NOMO-1 treated with dmso at 0.1 percent for 144 hours (cell line): ENCODE measurements around the gene CLSTN3.
"Not testable (repeated sequence)": the region's sequence is repeated elsewhere in the genome, so short reads cannot be mapped to it uniquely, and the experiment has no call there.

Experiments used
- DNase-seq: peaks from one replicate; lab custom pipeline; 2025; ENCODE audit not compliant: unreplicated experiment; lab: John Stamatoyannopoulos, UW

CLSTN3 gene

DNA sequence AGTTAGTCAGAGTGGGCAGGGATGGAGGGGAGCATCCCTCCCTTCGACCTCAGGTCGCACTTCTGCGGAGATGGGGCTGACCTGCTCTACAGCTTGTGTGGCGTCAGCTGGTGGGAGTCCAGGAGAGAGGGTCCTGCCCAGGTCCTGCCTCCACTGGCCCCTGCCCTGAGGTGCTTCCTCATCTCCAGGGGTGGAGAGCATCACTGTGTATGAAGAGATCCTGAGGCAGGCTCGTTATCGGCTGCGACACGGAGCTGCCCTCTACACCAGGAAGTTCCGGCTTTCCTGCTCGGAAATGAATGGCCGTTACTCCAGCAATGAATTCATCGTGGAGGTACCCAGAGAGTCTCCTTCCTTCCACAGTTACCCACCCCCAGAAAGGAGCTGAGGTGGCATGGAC, 20.2 kb downstream of the CLSTN3 start:
- no peak for DNase-seq

DNA sequence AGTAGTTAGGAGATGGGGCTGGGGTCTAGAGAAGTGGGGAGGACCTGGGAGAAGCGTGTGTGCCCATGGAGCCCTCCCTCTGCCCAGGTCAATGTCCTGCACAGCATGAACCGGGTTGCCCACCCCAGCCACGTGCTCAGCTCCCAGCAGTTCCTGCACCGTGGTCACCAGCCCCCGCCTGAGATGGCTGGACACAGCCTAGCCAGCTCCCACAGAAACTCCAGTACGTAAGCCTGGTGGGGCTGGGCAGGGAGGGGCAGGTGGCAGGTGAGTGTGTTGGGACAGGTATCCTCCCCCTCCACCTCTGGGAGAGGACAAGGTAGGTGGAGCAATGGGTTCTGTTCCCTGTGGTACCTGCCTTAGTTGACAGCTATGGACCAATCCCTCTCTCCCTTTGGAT, 20.7 kb downstream of the CLSTN3 start:
- no peak for DNase-seq

DNA sequence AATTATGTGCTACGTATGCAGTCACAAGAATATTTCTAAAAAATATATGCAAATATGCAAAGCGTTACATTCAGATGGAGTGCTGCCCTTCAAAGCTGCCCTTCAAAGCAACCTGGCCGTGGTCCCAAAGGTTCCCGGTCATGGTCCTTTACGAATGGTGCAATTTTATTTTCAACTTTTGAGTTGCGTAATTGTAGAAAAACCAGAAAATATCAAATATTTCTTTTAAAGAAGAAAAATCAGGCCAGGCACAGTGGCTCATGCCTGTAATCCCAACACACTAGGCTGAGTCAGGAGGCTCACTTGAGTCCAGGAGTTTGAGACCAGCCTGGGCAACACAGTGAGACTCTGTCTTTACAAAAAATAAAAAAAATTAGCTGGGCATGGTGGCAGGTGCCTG, 21.4 kb downstream of the CLSTN3 start:
- DNase-seq, result no peak

DNA sequence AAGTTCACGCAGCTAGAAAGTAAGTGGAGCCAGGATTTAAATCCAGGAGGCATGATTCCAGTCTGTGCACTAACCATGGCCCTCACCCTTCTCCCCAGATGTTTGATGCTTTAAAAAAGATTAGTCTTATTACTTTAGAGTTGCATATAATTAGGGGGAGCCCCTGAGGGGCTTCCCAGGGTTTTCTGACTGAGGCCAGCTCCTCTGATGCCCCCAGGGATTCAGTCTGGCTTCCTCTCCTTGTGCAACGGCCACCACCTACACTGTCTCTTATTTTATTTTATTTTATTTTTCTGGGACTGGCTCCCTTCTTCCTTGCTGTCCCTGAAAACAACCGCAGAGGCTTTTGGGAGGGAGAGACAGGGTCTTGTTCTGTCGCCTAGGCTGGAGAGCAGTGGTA, 22.6 kb downstream of the CLSTN3 start:
- no peak for DNase-seq

DNA sequence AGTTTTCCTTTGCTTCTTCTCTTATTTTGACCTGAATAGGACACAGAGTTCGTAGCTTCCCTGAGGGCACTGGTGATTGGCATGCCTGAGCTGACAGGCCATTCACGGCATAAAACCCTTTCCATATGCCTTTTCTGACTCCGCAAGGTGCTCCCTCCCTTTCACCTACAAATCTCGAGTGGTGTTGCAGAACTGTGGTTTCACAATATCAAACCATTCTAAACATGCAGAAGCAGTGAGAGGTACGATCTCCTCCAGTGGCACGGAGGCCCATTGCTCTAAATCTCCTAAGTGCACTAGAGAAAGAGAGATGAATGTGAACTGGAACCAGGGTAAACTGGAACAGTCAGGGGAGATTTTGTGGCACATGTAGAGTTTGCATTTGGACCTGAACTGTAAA, 23.9 kb downstream of the CLSTN3 start:
- DNase-seq, result no peak

DNA sequence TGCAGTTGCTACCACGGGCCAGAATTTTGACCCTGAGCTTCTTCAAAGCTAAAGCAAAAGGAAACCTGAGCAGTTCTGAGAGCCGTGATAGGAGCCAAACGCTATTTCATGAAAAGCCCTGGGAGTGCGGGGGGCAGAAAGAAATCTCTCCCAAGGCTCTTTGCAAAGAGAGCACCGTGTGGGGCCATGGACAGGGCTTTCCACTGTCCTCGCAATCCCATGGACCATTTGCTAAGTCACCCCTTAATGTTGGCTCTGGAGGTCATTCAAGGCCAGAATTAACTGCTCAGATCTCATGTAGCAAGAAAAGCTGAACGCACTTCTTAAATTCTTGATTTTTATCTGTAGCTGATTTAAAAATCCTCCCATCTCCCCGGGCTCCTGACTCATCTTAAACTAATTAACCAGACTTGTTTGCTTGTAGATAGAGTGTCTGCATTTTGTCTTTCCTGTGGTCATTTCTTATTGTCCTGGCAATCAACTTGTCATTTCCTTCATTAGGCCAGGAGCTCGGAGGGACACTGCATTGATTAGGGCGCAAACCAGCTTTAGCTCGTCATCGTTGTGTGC, 24.8 kb downstream of the CLSTN3 start:
- DNase-seq, result no peak

DNA sequence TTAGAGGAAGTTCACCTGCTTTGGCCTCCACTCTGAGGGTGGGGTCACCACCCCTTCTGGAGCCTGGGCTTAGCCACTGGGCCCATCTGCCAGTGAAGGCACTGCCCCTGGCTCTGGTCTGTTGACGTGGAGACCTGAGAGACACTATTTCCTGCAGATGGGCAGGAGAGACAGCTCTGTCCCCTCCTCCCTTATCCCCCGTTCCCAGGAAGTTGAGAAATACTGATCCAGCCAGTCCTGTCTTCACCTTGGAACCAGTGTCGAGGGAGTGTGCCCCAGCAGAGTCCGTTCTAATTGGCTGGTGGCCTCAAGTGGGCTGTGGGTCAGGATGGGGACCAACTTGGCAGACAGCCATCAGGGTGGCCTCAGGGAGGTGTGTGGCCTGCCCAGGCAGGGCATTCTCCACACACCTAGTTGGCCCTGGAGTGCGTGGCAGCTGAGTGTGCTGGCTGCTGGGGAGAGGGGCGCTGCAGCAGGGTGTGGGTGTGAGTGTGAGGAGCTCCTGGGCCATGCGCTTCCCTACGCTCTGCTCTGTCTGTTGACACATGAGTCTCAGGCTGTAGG, 25.4 kb downstream of the CLSTN3 start:
- no peak for DNase-seq

DNA sequence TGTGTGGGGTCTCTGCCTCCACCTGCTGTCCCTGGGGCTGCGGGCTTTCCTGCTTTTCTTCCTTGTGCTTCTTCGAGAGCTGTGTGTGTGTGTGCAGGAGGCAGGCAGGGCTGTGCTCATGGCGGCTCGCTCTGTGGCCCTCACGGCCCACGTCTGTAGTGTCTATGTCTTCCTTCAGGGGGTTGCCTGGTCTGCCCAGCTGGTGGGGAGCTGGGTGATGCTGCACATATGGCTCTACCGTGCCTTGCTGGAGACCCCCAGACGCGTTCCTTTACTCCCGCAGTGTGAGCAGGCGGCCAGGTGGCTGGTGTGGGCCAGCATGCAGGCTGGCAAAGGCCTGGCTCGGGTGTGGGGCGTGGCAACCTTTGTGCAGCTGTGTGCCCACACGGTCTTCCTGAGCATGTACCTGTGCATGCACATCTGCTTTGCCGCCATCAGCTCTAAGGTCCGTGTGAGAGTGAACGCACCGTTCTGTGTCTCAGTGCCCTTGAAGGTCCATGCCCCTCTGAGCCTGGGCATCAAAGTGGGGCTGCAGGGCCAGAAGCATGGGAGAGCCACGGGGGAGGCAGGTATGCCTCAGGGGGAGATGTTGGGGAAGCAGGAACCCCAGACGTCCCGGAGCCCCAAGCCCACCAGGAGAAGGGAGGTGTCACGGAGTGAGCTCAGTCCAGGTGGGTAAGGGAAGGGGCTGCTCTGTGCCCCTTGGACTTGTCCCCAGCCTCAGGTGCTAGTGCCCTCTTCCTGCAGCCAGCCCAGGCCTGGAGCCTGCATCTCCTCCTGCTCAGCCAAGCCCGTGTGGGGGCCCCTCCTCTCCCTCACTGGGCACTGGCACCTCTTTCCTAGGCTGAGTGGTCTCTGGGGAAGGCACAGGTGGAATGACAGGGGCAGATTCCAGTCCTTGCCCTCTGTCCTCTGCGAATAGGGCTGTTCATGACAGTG, 26.4 kb downstream of the CLSTN3 start:
- no peak for DNase-seq

DNA sequence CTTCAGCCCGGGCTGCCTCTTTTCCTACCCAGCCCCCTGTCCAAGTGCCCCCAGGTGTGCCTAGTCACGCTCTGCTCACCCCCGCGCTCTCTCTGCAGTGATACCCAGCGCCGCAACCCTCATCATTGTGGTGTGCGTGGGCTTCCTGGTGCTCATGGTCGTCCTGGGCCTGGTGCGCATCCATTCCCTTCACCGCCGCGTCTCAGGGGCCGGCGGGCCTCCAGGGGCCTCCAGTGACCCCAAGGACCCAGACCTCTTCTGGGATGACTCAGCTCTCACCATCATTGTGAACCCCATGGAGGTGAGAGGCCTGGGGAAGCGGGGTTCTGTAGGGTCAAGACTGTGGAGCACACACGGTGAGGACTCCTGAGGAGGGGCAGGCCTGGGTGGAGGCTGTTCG, 27.2 kb downstream of the CLSTN3 start:
- no peak for DNase-seq

DNA sequence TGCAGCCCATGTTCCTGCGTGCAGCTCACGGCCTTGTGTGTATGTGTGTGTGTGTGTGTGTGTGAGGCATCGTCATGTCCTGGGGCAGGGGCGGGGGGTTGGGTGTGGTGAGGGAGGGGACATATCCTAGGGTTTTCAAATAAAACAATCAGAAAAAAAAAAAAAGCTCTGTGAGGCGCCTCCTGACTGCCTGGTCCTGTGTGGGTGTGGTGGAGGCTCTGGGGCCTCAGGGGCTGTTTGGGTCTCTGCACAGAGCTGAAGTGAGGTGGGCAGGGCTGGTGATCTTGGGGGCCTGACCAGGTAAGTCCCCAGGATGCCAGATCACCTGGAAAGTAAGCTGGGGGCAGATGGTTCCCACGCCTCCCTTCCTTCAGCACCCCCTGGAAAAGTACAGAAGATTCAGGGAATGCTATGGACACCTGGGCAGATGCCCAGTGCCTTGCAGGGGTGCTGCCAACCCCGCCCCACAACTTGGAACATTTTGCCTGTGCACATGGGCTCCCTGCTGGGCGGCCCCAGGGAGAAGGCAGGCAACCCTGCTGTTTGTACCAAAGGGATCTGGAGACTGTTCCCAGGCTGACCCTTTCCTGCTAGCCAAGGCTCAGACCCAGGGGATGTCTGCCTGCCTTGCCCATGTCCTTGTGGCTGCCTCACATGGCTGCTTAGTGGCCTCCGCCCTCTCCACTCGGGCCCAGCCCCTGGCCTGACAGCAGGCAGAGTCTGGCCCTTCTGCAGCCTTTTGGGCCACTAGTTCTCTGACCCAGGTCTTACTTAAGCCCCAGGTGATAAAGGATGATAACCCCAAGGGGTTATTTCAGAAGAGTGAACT, 28.8 kb downstream of the CLSTN3 start:
- no peak for DNase-seq

DNA sequence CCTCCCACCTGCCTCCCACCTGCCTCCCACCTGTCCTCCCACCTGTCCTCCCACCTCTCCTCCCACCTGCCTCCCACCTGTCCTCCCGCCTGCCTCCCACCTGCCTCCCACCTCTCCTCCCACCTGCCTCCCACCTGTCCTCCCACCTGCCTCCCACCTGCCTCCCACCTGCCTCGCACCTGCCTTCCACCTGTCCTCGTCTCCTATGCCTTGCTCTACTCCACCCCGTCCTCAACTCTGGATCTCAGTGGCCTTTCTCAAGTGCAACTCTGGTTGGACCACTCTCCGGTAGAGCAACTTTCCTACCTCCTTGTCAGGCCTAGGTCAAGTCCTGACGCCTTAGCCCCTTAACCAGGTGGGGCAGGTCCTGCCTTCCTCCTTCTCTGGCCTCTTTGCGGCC, 30.0 kb downstream of the CLSTN3 start:
- no peak for DNase-seq

DNA sequence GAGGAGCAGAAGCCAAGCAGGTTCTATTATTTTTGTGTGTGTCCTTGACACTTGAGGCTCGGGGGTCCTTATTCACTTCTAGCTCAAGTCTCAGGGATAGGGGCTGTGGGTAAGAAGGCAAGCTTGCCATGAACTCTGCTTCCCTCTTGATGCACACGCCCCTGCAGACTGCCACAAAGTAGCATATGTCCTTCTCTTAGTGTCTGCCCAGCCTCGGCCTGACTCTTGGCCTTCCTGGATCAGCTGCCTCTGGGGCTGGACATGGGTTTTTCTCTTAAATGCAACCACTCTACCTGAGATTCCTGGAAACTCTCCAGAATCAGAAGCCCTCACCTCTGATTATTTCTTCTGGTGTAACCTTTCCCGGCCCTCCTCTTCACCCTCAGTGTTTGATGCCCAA, 31.2 kb downstream of the CLSTN3 start:
- DNase-seq, result no peak

DNA sequence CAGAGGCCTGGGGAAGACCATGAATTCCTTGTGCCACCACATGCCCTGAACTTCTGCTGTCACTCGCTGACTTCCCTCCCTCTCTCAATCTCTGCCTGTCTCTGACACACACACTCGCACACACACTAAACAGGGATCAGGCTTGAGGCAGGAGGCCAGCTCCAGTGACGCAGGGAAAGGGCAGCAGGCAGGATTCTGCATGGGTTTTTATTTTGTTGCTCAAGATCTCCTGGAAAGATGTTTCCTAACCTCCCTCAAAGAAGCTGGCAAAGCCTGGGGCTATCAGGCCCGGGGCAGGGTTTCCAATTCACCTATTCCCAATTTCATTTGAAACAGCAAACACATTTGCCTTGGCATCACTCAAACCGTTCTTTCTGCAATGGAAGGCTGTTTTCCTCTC, 31.6 kb downstream of the CLSTN3 start:
- DNase-seq, result no peak

DNA sequence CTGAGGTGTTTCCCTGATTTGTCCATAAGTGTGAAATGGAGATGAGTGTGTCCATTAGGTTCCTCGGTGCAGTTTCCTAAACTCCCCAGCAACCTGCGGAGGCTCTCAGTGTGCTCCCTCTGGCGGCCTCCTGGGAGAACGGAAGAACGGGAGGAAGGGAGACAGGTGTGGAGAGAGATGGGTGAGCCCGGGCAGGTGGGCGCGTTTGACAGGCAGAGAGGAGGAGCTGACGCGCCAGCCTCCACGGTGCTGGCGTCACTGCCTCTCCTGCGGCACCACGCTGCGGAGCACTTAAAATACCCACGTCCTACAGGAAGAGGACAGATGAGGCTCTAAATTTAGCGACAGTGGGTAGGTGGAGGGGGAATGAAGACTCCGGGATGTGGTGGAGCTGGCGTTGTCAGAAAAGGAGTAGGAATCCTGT, 32.5 kb downstream of the CLSTN3 start:
- no peak for DNase-seq

DNA sequence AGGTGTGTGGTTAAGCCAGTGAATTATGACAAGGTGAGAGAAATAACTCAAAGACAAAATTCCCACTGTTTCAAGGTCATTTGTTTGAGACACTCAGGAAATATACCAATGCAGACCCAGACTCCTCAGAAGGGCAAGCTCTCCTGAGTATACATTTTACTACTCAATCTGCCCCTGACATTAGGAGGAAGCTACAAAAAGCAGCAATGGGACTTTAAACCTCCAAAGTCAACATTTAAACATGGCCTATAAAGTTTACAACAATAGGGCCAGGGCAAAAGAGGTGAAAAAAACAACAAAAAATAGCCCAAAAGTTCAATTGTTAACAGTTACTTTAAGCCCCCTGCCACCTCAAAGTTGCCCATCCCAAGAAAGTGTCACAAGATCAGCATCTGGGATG, 39.8 kb downstream of the CLSTN3 start:
- DNase-seq, result no peak

DNA sequence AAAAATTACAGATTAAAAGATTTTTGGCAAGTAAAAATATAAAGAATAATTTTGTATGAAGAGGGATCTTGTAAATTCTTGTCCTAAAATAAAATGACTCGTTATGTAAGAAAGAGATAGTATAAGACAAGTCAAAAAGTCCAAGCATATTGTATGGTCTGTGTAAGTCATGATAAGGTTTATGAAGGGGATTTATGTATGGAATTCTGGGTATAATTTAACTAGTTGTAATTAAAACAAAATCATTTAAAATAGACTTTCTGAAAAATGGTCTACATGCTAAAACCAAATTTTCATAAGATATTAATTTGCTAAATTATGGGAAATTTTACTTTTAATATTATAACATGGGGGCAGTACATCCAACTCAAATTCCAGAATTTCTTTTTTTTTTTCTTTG, 41.7 kb downstream of the CLSTN3 start:
- DNase-seq, result no peak

DNA sequence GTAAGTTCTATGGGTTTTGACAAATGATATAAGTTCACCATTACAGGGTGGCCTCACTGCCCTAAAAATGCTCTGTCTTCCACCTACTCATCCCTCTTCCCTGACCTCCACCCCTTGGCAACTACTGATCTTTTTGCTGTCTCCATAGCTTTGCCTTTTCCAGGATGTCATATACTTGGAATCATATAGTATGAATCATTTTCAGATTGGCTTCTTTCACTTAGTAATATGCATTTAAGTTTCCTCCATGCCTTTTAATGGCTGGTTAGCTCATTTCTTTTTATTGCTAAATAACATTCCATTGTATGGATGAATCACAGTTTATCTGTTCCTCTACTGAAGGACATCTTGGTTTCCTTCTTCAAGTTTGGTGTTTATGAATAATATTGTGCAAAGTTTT, 45.3 kb downstream of the CLSTN3 start:
- no peak for DNase-seq

DNA sequence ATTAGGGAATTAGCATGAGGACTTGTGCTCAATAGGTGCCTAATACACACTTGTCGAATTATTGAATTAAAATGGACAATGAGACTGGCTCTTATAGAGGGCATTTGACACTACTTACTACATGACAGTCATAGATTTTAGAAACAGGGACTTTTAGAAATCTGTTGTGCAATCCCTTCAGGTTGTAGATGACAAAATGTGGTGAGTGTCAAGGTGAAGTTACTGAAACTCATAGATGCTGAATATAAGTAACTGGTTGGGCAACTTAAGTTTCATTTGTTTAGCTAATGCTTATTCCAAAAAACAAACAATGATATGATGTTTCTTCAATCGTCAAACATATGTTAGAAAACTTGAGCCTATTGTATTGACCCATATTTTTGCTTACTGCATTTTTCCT, 46.4 kb downstream of the CLSTN3 start:
- no peak for DNase-seq

DNA sequence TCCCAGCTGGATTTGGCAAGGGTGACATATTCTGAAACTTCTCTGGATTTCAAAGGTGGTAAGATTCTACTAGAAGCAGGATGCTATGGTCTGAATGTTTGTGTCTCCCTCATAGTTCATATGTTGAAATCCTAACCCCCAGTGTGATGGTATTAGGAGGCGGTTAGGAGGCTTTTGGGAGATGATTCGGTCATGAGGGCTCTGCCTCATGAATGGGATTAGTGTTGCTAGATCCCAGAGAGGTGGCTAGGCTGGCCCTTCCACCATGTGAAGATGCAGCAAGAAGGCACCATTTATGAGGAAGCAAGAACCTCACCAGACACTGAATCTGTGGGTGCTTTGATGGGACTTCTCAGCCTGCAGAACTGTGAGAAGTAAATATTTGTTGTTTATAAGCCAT, 48.3 kb downstream of the CLSTN3 start:
- no peak for DNase-seq

DNA sequence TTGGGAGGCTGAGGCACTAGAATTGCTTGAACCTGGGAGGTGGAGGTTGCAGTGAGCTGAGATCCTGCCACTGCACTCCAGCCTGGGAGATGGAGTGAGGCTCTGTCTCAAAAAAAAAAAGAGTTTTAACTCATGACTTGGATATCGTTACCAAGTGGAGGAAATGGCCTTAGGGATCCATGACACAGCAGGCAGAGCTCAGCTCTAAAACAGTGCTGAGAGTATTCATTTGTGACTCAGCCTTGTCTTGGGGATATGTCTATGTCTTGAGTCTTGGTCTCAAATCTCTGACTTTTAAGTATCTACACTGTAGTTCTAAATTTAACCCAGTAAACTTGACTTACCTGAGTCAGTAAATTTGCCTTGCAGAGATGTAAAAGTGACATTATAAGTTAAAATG, 50.5 kb downstream of the CLSTN3 start:
- DNase-seq, result no peak

DNA sequence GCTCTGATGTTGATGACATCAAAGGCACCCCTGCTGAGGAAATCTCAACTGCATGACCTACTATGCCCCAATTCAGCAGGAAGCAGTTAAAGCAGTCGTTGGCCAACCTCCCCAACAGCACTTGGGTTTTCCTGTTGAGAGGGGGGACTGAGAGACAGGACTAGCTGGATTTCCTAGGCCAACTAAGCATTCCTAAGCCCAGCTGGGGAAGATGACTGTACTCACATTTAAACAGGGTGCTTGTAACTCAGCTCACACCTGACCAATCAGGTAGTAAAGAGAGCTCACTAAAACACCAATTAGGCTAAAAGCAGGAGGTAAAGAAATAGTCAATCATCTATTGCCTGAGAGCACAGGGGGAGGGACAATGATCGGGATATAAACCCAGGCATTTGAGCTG, 55.9 kb downstream of the CLSTN3 start:
- not testable (repeated sequence) for DNase-seq
